Measurements from ENCODE around the gene ATXN7L3B. TPM values are rescaled to one million over a fixed set of nuclear protein-coding genes. Genes with fewer than 3 reads are reported as not detected.

The ATXN7L3B gene
- total RNA-seq, 1 experiment from 2014 or later: 16.4 TPM

DNA sequence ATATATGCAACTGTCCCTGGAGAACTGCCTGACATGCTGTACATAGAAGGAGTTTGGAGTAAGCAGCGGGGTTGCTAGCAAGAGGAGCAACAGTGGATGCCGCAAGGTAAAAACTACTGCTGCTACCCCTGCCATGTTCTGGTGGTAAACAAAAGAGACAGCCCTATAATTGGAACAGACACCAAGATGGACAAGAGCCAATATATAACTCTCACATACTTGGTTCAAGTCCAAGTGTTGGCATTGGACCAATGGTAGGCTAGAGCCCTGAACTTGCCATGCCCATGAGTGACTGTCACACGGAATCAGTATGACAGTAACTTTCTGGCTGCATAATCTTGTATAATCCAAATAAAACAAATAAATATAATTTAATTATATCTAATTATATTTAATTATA is 13.7 kb downstream of the ATXN7L3B start:
- no peak for DNase-seq (ENCODE audit: low spot score)

DNA sequence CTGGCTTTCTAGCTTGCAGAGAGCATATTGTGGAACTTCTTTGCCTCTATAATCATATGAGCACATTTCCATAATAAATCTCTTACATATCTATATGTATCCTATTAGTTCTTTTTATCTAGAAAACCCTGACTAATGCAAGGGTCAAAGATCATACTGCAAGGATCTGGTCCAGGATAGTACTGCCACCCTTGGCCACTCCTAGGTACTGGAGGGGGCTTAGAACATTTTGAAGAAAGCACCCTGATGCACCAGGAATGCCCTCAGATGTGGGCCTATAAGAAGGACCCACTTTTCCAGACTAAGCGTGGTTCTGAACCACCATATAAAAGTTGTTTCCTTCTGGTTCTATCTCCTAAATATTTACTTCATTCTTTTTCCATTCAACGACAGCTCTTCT is 14.6 kb downstream of the ATXN7L3B start:
- DNase-seq (ENCODE audit: low spot score): no peak

DNA sequence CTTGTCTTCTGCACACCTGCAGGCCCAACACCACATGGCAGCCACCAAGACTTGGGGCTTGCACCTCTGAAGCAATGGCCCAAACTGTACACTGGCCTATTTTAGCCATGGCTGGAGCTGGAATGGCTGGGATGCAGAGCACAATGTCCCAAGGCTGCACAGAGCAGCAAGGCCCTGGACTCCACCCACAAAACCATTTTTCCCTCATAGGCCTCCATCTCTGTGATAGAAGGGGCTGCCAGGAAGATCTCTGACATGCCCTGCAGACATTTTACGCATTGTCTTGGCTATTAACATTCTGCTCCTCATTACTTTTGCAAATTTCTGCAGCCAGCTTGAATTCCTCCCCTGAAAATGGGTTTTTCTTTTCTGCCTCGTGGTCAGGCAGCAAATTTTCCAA is 22.1 kb downstream of the ATXN7L3B start:
- DNase-seq (ENCODE audit: low spot score): no peak

DNA sequence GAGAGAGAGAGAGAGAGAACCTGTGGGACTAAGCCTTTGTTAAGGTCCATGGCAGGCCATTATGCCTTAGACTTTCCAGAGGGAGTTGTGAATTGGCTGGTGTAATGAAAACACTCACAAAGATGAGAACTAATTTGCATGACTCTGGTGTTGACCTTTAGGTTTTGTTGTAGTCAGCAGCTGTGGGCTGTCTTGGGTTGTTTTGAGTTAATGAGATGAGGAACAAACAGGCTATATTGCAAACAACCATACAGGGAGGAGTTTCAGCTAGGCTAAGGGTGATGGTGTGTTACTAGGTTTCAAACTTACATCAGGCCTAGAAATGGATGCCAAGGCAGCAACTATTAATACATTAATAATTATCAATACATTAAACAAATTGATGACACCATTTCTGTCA is 26.3 kb downstream of the ATXN7L3B start:
- DNase-seq (ENCODE audit: low spot score): no peak

DNA sequence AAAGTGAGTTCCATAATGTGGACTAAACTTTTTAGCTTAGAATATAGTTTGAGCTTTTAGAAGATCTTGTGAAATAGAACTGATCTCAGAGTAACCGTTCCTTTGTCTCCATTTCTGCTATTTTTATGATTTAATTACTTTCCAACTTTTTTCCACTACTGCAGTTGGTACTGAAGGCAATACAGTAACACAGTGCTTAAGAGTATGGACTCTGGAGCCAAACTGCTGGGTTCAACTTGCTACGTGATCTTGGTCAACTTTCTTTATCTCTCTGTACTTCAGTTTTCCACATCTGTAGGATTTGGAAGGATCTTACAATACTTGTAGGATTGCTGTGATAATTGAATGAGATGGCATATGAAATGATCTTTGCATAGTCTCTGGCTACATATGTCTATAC is 40.9 kb downstream of the ATXN7L3B start:
- DNase-seq (ENCODE audit: low spot score): no peak

DNA sequence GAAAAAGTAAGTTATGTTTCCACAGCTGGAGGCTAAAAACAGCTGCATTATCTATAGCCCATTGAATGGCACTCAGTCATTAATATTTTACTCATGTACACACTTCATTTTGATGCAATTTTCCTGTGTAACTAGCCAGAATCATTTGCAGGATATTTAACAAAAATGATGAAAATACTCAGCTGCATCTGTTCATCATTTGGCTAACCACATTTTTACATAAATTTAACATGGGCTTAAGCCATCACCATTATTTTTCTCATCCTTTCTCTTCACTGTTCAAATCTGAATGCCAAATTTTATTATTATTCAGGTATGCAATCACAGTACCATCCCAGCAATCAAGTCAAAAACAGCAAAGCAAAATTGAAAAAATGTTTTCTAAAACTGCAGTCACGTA is 41.8 kb downstream of the ATXN7L3B start:
- DNase-seq (ENCODE audit: low spot score): no peak

DNA sequence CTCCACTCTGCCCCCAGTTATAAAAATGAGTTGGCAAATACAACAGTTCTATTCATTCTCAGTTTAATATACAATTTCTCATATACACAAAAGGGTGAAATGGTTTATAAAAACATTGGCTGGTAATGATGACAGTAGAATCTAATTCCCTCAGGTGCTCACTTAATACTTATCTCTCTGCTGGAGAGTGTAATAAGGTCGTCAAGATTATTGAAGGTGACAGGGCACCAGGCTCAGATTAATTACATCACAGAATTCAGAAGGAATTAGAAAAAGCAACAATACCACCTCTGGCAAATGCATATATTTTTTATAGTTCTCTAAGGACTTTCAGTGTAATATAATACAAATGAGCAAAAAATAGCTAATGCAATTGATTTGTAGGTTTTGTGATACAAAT is 42.3 kb downstream of the ATXN7L3B start:
- no peak for DNase-seq (ENCODE audit: low spot score)

DNA sequence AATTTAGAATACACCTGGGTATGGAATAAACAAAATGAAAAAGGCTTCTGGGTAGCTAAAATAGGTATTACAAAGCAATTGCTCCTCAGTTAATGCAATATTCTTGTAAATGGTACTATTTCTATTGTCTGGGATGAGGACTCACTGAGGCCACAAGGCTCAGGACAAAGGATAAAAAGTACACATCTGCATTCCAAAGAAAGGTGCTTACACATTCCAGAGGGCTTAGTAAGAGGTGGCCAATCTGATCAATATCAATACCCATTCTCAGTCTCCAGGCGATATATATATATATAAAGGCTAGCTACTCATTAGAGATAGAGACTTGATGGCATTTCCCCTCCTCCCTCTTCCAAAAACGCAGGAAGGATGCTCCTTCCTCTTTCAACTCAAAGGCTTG is 43.8 kb downstream of the ATXN7L3B start:
- DNase-seq (ENCODE audit: low spot score): no peak

DNA sequence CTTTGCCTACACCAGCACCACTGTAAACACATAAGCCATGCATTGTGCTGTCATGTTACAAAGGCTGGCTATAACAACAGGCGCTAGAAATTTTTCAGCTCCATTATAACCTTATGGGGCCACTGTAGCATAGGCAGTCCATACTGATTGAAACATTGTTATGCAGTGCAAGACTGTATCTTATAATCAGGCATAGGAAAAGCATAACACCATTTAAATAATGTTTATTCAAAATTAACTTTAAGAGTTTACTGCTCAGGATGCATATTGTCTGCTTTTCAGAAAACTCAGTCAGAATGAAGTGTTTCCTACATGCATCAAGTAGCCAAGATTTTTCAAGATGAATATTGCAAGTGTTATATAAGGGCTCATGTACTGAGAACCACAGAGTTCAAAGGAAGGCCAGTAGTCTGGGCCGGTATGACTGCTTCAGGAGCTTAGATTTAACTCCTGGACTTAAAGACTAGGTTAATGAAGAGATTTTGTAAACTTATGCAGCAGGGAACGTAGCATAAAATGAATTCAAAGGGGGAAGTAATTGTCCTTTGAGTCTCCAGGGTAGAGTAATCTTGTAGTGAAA is 46.9 kb downstream of the ATXN7L3B start:
- no peak for DNase-seq (ENCODE audit: low spot score)

DNA sequence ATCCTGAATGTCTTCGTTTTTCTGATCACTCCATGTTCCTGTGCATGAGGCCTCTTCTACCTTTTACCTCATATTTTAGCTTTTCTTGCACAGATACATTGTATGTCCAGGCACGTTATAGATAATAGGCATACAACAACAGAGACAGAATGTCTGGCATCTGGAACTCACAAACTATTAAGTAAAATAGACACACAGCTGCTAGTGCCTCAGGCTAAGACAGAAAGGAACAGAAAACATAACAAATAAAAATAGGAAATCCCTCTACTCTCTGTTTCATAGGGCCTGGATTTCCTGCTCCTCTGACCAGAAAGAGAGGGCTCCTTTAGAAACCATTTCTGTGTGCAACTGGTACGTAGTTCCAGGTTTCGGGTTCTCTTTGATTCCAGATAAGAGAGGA is 48.6 kb downstream of the ATXN7L3B start:
- no peak for DNase-seq (ENCODE audit: low spot score)
